Hypothalamus (tissue), 51 donors: Measurements from ENCODE around the gene BABAM2.
A peak's percentile ranks its signal among the peaks of the same experiment; 100 is the strongest.
"Not testable (repeated sequence)": the region's sequence is repeated elsewhere in the genome, so short reads cannot be mapped to it uniquely, and the experiment has no call there.

ENCODE experiments used
- DNase-seq, 51 donors: peaks; one replicate each; lab custom pipeline; 2025; lab: John Stamatoyannopoulos, UW

The BABAM2 gene

DNA sequence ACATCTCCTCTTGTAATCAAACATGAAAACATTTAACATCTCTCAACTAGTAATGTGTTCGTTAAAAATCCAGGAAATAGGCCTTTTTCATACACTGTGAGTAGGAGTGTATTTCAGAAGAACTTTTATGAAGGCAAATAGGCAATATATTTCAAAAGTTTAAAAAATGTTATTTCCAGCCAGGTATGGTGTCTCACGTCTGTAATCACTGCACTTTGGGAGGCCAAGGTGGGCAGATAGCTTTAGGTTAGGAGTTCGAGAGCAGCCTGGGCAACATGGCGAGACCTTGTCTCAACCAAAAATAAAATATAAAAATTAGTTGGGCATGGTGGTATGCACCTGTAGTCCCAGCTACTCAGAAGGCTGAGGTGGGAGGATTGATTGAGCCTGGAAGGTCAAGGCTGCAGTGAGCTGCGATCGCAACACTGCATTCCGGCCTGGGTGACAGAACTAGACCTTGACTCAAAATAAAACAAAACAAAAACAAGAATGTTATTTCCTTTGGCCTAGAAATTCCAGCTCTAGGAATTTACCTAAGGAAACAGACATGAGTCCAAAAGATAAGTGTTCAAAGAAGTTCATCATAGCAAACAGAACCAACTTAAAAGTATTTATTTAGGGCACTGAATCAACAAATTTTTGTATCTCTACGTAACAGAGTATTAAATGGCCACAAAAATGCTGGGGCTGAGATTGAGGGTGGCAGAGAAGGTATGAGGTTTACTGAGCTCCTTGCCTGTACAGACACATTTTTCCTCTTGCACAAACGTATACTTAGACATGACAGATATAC lies 15.2 kb upstream of the BABAM2 start:
- no peak for DNase-seq

DNA sequence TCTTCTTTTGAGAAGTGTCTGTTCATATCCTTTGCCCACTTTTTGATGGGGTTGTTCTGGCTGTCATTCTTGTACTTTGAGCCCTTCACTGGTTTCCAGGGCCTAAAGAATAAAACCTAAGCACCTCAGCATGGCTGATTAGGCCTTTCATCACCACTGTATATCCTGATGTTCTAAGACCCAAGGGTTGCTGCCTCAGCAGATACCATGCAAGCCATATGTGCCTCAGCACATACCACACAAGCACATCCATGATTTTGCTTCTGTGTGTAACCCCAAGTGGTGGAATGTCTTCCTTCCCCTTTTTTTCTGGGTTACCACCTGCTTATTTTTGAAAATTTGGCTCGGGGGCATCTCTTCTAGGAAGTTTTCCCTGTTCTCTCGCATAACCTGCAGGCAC lies 11.7 kb upstream of the BABAM2 start:
- no peak for DNase-seq

DNA sequence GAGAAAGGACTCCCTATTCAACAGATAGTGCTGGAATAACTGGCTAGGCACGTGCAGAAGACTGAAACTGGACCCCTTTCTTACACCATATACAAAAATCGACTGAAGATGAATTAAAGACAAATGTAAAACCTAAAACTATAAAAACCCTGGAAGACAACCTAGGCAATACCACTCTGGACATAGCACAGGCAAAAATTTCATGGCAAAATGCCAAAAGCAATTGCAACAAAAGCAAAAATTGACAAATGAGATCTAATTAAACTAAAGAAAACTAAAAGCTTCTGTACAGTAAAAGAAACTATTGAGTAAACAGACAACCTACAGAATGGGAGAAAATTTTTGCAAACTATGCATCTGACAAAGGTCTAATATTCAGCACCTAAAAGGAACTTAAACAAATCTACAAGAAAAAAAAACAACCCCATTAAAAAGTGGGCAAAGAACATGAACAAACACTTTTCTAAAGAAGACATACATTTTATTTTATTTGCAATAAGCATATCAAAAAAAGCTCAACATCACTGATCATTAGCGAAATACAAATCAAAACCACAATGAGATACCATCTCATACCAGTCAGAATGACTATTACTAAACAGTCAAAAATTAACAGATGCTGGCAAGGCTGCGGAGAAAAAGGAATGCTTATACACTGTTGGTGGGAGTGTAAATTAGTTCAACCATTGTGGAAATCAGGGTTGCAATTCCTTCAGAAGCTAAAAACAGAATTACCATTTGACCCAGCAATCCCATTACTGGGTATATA lies 8.5 kb upstream of the BABAM2 start:
- DNase-seq = not testable (repeated sequence)

- DNase-seq = not testable (repeated sequence)
Measured at GRCh38 chr2:27882584-27882922, 8.0 kb upstream of the BABAM2 start.

DNA sequence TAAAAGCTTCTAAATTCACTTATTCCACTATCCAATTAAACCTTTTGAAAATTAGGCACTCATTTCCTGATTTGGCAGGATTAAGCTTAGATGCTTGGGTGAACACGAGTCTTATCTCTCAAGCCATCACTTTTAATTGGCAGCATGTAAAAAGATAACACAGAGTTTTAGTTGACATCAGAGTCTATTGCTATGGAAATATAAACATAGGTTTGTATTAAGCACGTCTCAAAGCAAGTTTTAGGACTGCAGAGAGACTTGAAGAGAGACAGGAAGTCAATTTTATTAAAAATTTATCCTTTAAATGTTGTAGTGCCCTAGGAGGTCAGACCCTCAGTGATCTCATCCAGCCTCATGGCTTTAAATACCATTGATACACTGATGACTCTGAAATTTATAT lies 5.9 kb upstream of the BABAM2 start:
- no peak for DNase-seq

GRCh38 chr2:27885234-27885633 lies 5.3 kb upstream of the BABAM2 start:
- no peak for DNase-seq

GRCh38 chr2:27885661-27886060 lies 4.9 kb upstream of the BABAM2 start:
- DNase-seq = no peak

GRCh38 chr2:27886322-27886721 lies 4.2 kb upstream of the BABAM2 start:
- no peak for DNase-seq

GRCh38 chr2:27887111-27887510 lies 3.4 kb upstream of the BABAM2 start:
- DNase-seq = no peak

- DNase-seq = no peak
Measured at GRCh38 chr2:27887830-27888229, 2.7 kb upstream of the BABAM2 start.

- no peak for DNase-seq
Measured at GRCh38 chr2:27888790-27889189, 1.7 kb upstream of the BABAM2 start.

- DNase-seq = peak in 4 of 51 donors; percentile 6 to 51 (median 26)
Measured at GRCh38 chr2:27889774-27890145, 769 bp upstream of the BABAM2 start.

- DNase-seq = peak in 41 of 51 donors; percentile 1 to 77 (median 37)
Measured at GRCh38 chr2:27890924-27891672, 569 bp downstream of the BABAM2 start.

- no peak for DNase-seq
Measured at GRCh38 chr2:27891673-27892105, 1.2 kb downstream of the BABAM2 start.

- no peak for DNase-seq
Measured at GRCh38 chr2:27893006-27893405, 2.5 kb downstream of the BABAM2 start.

DNA sequence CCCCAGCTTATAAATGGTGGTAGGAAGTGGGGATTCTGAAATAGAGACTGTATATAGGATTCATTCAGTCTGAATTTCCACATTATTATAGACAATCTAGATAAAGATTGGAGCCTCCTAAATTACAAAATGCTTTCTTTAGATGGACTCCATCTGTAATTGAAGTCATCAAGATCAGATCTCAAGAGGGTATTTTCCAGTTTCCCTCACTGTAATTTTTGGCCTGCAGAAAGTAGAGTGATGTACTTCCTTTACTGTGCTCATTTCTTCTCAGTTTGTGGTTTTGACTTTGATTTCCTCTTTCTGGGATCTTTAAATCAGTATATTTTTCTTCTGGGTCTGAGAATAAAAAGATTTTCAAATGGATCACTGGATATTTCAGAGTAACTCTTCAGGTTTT lies 7.2 kb downstream of the BABAM2 start:
- DNase-seq = no peak

DNA sequence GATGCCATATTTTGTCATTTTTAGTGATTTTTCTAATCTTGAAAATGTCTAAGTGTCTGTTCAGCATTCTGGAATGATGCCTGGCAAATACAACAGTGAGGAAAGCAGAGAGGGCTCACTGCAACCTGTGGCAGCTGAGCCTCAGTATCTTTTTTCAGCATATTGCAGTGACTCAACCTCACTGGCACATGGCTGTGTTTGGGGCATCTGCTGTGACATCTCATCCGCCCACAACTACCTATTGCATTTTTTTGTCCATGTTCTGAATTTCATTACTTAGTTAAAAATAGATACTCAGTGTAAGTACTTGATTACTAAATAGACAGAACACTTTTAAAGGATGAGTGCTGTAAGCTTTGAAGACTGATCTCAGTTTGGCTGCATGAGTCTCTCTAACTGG lies 10.7 kb downstream of the BABAM2 start:
- DNase-seq = peak in 1 of 51 donors; percentile 37

DNA sequence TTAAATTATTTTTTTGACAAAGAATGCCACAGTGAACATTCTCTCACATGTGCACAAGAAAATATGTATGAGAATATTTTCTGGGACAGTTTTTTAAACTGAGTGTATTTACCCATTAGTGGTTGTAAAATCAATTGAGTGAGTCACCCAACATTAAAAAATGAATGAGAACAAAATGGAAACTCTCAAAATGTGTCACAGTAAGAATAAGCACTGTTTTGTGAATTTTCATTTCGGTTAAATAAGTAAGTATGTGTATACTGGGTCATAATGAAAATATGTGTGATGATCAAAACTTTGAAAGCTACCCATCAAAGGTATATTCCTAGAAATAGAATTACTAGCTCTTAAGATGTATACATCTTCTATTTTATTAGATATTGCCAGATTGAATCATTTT lies 11.6 kb downstream of the BABAM2 start:
- DNase-seq = no peak

- no peak for DNase-seq
Measured at GRCh38 chr2:27903018-27903417, 12.5 kb downstream of the BABAM2 start.

DNA sequence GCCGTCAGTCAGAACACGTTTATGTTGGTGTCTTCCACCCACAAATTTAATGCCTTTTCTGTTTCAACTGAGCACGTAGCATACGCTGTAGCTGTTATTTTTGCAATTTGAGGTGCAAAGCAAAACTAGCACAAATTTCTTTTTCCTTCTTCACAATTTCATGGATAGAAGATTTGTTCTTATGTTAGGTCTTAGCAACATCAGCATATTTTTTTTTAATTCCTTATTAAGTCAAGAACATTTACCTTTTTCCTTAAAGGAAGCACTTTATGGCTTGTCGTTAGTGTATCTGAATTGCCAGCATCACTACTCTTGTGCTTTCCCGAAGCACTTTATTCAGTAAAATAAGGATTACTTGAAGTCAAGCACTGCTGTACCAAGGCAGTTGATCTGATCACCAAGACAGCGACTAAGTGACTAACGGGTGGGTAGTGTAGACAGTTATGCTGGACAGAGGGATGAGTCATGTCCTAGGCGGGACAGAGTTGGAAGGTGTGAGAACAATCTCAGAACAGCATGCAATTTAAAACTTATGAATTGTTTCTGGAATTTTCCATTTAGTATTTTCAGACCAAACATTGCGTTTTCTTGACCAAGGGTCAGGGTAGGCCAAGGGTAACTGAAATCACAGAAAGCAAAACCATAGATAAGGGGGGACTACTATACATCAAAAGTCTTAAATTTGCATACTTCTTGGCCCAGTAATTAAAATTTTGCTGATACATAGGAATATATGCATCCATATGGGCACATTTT lies 13.3 kb downstream of the BABAM2 start:
- DNase-seq = no peak

GRCh38 chr2:27904405-27904665 lies 13.8 kb downstream of the BABAM2 start:
- DNase-seq = no peak
